Measurements from ENCODE around the gene RAB3C.

RAB3C gene

GRCh38 chr5:58641533-58641932, 58.7 kb downstream of the RAB3C start (continued):
- TF ChIP-seq PATZ1 (CRISPR knock-in tag; IDR thresholded peaks at IDR 0.05; ENCODE audit: borderline replicate concordance) = no peak
- no peak for TF ChIP-seq ZNF70 (CRISPR knock-in tag; IDR thresholded peaks at IDR 0.05)
- no peak for TF ChIP-seq CSRNP3 (CRISPR knock-in tag; IDR thresholded peaks at IDR 0.05)
- no peak for TF ChIP-seq SNAI2 (CRISPR knock-in tag; IDR thresholded peaks at IDR 0.05)
- no peak for TF ChIP-seq ZNF8 (CRISPR knock-in tag; IDR thresholded peaks at IDR 0.05)
- no peak for TF ChIP-seq ZFP30 (CRISPR knock-in tag; IDR thresholded peaks at IDR 0.05)
- no peak for TF ChIP-seq POU6F1 (CRISPR knock-in tag; IDR thresholded peaks at IDR 0.05; ENCODE audit: borderline replicate concordance, low read depth)
- TF ChIP-seq CSDC2 (CRISPR knock-in tag; IDR thresholded peaks at IDR 0.05) = no peak

GRCh38 chr5:58648846-58649245, 66.0 kb downstream of the RAB3C start:
- TF ChIP-seq TSHZ2 (CRISPR knock-in tag; IDR thresholded peaks at IDR 0.05) (no peak), RARB (CRISPR knock-in tag; IDR thresholded peaks at IDR 0.05) (no peak), ESRRG (CRISPR knock-in tag; IDR thresholded peaks at IDR 0.05) (no peak), TCF4 (CRISPR knock-in tag; IDR thresholded peaks at IDR 0.05; ENCODE audit: borderline replicate concordance) (no peak), ARNTL (CRISPR knock-in tag; IDR thresholded peaks at IDR 0.05; ENCODE audit: borderline replicate concordance, low read depth) (no peak), ZNF565 (CRISPR knock-in tag; conservative IDR thresholded peaks at IDR 0.05; ENCODE audit: low read depth) (no peak), ISL1 (CRISPR knock-in tag; IDR thresholded peaks at IDR 0.05) (no peak), GLIS3 (CRISPR knock-in tag; IDR thresholded peaks at IDR 0.05) (no peak), TOX (CRISPR knock-in tag; IDR thresholded peaks at IDR 0.05; ENCODE audit: borderline replicate concordance) (no peak), POU6F1 (CRISPR knock-in tag; IDR thresholded peaks at IDR 0.05; ENCODE audit: borderline replicate concordance, low read depth) (no peak), SNAI2 (CRISPR knock-in tag; IDR thresholded peaks at IDR 0.05) (no peak)

GRCh38 chr5:58649716-58650115, 66.8 kb downstream of the RAB3C start:
- ATAC-seq = no peak
- TF ChIP-seq TSHZ2 (CRISPR knock-in tag; IDR thresholded peaks at IDR 0.05) (0 out of 2 replicates have a peak, but pooled peaks have one; percentile 45), TCF4 (CRISPR knock-in tag; IDR thresholded peaks at IDR 0.05; ENCODE audit: borderline replicate concordance) (peak; percentile 80), CSRNP3 (CRISPR knock-in tag; IDR thresholded peaks at IDR 0.05) (no peak), ZNF8 (CRISPR knock-in tag; IDR thresholded peaks at IDR 0.05) (no peak), OSR1 (CRISPR knock-in tag; IDR thresholded peaks at IDR 0.05) (no peak), ZC3H10 (CRISPR knock-in tag; IDR thresholded peaks at IDR 0.05) (no peak)

More at GRCh38 chr5:58648846-58649245, 66.0 kb downstream of the RAB3C start:
- ATAC-seq = no peak

Data from SK-N-SH treated with all-trans-retinoic acid at 6 μM for 48 hours (cell line).